Measurements from ENCODE around the gene TPP2. TPM values are rescaled to one million over a fixed set of nuclear protein-coding genes. Genes with fewer than 3 reads are reported as not detected.

The TPP2 gene
- total and polyA plus RNA-seq, 2 experiments from 2014 or later = 24.3 to 41.3 TPM

- Histone ChIP-seq H3K27ac (no peak overlapping the region), H4K20me1 (ENCODE audit: insufficient read depth) (no peaks in the 10 kb centered on the region; the same call in 1 of the 2 replicates), H3K9me2 (ENCODE audit: insufficient read depth) (0 out of 2 replicates have a peak, but pooled peaks cover 3% of the 10 kb centered on the region), H3K4me2 (ENCODE audit: unreplicated experiment) (no peak overlapping the region), H3K9ac (no peak overlapping the region), H3K4me3 (no peak overlapping the region), H2AFZ (no peak overlapping the region), H3K79me2 (ENCODE audit: insufficient read depth) (no peaks in the 10 kb centered on the region), H3K4me1 (ENCODE audit: insufficient read depth) (no peaks in the 10 kb centered on the region), H3K27me3 (replicated peaks; ENCODE audit: insufficient read depth) (no peaks in the 10 kb centered on the region), H3F3A (ENCODE audit: insufficient read depth) (peaks cover 9% of the 10 kb centered on the region; the same call in 1 of the 2 replicates), H3K36me3 (ENCODE audit: low read depth) (peaks cover 43% of the 10 kb centered on the region), H3K9me3 (ENCODE audit: low read depth) (no peaks in the 10 kb centered on the region)
- WGBS, 2 experiments (ENCODE audit: low coverage in 1 of 2, low lambda C conversion rate in 2 of 2, missing lambda C conversion rate in 2 of 2) = 94 to 97% methylated on average over 5 of the region's 5 CpGs
- TF ChIP-seq EZH2phosphoT487 (IDR thresholded peaks at IDR 0.05; ENCODE audit: insufficient read depth, low read depth) = no peak
- TF ChIP-seq EZH2 (IDR thresholded peaks at IDR 0.05; ENCODE audit: insufficient read depth, poor library complexity, severe bottlenecking) = no peak
- DNase-seq = no peak
- in situ Hi-C loops (cut with MboI) = no loop called here
Observed at GRCh38 chr13:102678339-102679107, 81.7 kb downstream of the TPP2 start.

GRCh38 chr13:102679449-102680132, 82.8 kb downstream of the TPP2 start:
- Histone ChIP-seq H3F3A (ENCODE audit: insufficient read depth) (peaks cover 9% of the 10 kb centered on the region; the same call in 1 of the 2 replicates), H3K36me3 (ENCODE audit: low read depth) (peaks cover 43% of the 10 kb centered on the region), H3K9me3 (ENCODE audit: low read depth) (no peaks in the 10 kb centered on the region), H3K79me2 (ENCODE audit: insufficient read depth) (no peaks in the 10 kb centered on the region), H3K4me1 (ENCODE audit: insufficient read depth) (no peaks in the 10 kb centered on the region), H3K4me3 (no peak overlapping the region), H2AFZ (no peak overlapping the region), H3K27me3 (replicated peaks; ENCODE audit: insufficient read depth) (no peaks in the 10 kb centered on the region), H4K20me1 (ENCODE audit: insufficient read depth) (no peaks in the 10 kb centered on the region; the same call in 1 of the 2 replicates), H3K9me2 (ENCODE audit: insufficient read depth) (0 out of 2 replicates have a peak, but pooled peaks cover 3% of the 10 kb centered on the region), H3K27ac (no peak overlapping the region), H3K4me2 (ENCODE audit: unreplicated experiment) (no peak overlapping the region), H3K9ac (no peak overlapping the region)
- WGBS, 2 experiments (ENCODE audit: low coverage in 1 of 2, low lambda C conversion rate in 2 of 2, missing lambda C conversion rate in 2 of 2) = 82 to 88% methylated on average over 3 of the region's 3 CpGs
- DNase-seq = no peak
- in situ Hi-C loops (cut with MboI) = no loop called here
- TF ChIP-seq EZH2phosphoT487 (IDR thresholded peaks at IDR 0.05; ENCODE audit: insufficient read depth, low read depth) (no peak), EZH2 (IDR thresholded peaks at IDR 0.05; ENCODE audit: insufficient read depth, poor library complexity, severe bottlenecking) (no peak)

GRCh38 chr13:102680133-102680717, 83.4 kb downstream of the TPP2 start:
- H3K27ac ChIP-seq = no peak overlapping the region
- no peak overlapping the region for H3K4me3 ChIP-seq
- H3F3A ChIP-seq (ENCODE audit: insufficient read depth) = peaks cover 9% of the 10 kb centered on the region; the same call in 1 of the 2 replicates
- no peak for DNase-seq
- H3K79me2 ChIP-seq (ENCODE audit: insufficient read depth) = no peaks in the 10 kb centered on the region
- 70 to 72% methylated on average over 4 of the region's 4 CpGs for WGBS, 2 experiments (ENCODE audit: low coverage in 1 of 2, low lambda C conversion rate in 2 of 2, missing lambda C conversion rate in 2 of 2)
- H3K4me2 ChIP-seq (ENCODE audit: unreplicated experiment) = no peak overlapping the region
- 0 out of 2 replicates have a peak, but pooled peaks cover 3% of the 10 kb centered on the region for H3K9me2 ChIP-seq (ENCODE audit: insufficient read depth)
- no peak overlapping the region for H2AFZ ChIP-seq
- no peaks in the 10 kb centered on the region for H3K4me1 ChIP-seq (ENCODE audit: insufficient read depth)
- H3K9me3 ChIP-seq (ENCODE audit: low read depth) = no peaks in the 10 kb centered on the region
- peaks cover 43% of the 10 kb centered on the region for H3K36me3 ChIP-seq (ENCODE audit: low read depth)
- TF ChIP-seq EZH2 (IDR thresholded peaks at IDR 0.05; ENCODE audit: insufficient read depth, poor library complexity, severe bottlenecking) = no peak
- no peak overlapping the region for H3K9ac ChIP-seq
- in situ Hi-C loops (cut with MboI) = no loop called here
- no peaks in the 10 kb centered on the region; the same call in 1 of the 2 replicates for H4K20me1 ChIP-seq (ENCODE audit: insufficient read depth)
- H3K27me3 ChIP-seq (replicated peaks; ENCODE audit: insufficient read depth) = no peaks in the 10 kb centered on the region
